Hematopoietic multipotent progenitor cell treated with erythropoietin and hydrocortisone succinate and interleukin-3 and kit ligand, for 15 days (in vitro differentiated cells): ENCODE data around the gene CPS1.

ENCODE experiments used
- DNase-seq: peaks from one replicate; pipeline ENCODE4 v3.0.0-alpha.2; 2015; ENCODE audit warnings: low spot score

The CPS1 gene

DNA sequence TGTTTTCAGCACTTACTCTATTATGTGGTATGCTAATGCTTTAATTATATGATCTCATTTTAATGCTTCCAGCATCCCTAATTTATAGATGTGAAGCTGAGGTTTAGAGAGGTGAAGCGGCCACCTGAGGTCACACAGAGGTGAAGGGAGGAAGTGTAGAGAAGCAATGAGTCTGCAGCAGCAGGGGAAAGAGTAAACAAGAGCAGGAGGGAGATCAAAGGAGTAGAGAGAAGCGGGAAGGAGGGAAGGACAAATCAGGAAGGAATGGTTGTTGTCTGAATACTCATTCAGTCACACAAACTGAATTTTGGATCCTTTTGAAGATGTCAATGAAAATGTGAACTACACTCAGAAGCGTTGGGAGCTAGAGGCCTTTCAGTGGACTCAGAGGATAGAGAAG lies 130.0 kb downstream of the CPS1 start:
- no peak for DNase-seq

DNA sequence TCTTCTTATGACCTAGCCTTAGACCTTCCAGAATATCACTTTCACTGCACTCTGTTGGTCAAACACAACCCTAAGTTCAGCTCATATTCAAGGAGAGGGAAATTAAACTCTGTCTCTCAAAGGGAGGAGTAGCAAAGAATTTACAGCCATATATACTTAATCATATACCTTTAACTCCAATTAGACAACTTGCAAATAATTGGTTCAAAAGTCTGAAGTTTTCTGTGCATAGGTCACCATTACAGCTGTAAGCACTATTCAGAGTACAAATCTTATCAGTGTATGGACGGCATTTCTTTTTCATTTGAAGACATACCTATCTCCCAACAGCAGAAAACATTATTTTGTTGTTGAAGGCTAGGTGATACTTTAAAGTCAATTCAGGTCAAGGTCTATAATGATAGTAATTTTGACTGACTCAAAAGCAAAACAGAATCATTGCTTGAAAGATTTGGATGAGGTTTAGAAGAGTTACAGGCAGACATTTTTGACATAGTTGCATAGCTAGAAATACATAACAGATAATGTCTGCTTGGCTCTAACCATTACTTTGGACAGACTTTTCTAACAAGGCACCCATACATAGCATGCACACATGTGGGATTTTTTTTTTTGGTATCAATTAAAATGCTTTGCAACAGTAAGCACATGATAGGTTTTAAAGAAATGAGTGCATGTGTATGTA lies 131.5 kb downstream of the CPS1 start:
- DNase-seq: no peak

DNA sequence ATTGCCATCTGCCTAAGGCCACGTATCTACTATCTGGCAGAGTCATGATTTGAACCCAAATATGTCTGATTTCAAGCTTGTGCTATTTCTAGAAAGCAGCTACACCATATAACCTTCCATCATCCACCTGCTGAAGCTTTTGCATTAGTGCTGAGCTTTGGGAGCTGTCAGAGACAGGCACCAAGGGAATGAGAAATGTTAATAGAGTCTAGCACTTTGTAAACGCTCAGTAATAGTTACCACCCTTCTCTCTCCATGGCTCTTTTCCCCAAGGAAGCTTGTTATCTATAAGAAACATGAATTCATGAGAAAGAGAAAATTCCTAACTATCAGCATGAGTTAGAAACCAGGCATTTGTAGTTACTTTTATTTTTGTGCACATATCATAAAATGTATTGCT lies 151.5 kb downstream of the CPS1 start:
- DNase-seq: no peak

DNA sequence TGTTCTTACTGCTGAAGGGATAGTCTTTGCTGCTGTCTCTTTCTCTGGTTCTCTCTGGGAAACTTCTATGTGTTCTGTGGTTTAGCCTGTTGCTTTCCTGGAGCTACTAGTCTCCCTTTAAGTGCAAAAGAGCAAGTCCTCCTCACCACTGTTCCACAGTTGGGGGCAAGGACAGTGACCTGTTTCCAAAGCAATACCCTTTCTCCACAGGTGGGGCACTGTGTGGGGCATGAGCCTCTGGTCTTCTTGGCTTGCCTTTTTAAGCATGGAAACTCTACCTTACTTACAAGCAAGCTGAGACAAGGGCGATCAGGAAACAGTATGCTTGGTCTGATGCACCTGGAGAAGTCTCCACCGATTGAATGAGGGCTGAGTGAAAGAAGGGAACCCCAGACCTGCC lies 156.7 kb downstream of the CPS1 start:
- DNase-seq: no peak

DNA sequence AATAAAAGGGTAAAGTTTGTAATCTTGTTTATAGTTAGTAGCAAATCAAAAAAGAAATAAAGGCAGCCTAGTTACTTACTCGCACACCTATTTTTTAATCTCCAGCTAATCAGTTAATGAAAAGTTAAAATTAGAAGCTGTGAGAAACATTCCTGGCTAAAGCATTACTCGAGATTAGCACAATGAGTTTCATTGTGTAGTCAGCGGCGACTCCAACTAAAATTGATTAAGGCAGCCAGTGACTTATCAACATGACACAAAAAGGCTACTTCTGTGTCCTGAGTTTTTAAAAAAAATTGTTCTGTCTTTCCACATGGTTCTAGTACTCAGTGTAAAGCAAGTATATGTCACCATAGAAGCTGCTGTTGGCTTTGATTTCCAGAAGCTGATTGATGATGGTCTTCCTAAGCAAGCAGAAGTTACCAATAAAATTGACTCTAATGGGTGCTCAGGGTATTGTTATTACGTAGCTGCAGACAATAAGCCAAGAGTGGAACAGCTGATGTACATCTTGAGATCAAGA lies 159.2 kb downstream of the CPS1 start:
- no peak for DNase-seq

DNA sequence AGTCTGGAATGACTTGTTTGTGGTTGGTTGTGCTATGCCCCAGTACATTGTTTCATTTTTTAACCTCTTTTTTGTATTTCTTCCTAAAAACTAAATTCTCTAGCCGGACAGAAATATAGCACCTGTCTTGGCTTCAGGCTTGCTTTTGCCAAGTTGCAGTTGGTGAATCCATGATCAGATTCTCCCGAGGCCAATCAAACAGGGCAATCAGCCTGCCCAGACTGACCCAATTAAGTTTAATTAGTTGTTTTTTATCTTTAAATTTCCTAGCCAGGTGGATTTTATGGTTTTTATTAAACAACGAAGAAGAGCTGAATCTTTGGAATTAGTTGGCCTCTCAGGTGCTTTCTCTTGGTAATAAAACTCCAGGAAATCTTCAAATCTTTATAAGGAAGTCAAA lies 162.1 kb downstream of the CPS1 start:
- no peak for DNase-seq

DNA sequence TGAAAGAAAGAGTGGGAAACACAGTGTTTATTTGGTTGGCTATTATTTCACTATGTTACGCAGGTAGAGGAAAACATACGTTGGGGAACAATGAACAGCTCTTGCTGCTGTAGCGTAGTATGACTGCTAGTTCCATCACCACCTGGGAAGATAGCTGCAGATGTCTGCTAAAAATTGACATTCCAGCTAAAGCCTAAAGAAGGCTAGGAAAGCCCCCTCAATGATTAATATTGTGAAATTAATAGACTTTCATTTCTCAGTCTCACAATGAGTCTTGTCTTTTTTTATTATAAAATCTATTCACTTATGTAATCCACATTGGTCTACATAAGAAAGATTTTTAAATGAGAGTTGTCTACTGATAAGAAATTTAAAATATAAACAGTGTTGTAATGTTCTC lies 165.7 kb downstream of the CPS1 start:
- no peak for DNase-seq

DNA sequence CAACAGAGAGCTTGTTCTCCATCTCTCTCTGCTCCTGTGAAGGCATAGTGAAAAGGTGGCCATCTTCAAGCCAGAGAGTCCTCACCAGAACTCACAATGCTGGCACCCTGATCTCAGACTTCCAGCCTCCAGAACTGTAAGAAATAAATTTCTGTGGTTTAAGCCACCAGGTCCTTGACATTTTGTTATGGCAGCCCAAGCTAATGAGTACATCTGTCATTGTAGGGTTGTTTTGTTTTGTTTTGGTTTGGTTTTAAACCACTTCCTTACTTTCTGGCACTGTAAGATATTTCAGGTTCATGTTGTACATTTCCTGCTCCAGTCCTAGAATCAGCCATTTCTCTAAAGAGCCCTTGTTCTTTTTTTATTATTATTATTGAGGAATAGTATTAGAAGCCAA lies 171.2 kb downstream of the CPS1 start:
- no peak for DNase-seq
